CD14-positive monocyte (primary cell): ENCODE results near the gene CUBN. TPM values are rescaled to one million over a fixed set of nuclear protein-coding genes. Genes with fewer than 3 reads are reported as not detected.

Experiments
- DNase-seq, 3 donors: peaks; one replicate each; pipeline ENCODE4 v3.0.0-alpha.2; 2011 to 2022
- H2AFZ ChIP-seq: 2 replicates; pipeline ENCODE4 v1.6.0; 2012; ENCODE audit warnings: mild to moderate bottlenecking, low read depth, low read length, inconsistent platforms; ENCODE audit not compliant: insufficient read depth, poor library complexity, severe bottlenecking
- H3K27ac ChIP-seq, 2 donors: 1 replicate in 1 of 2; 2 replicates in 1 of 2; pipeline ENCODE4 v1.5.1; 2012 to 2013; ENCODE audit warnings: low read length in 2 of 2, control low read depth in 1 of 2, inconsistent platforms in 1 of 2, low read depth in 1 of 2, mild to moderate bottlenecking in 1 of 2
- H3K27me3 ChIP-seq, 2 donors: one replicate each; pipeline versions ENCODE4 v1.6.0 to v1.6.1; 2011 to 2013; ENCODE audit warnings: low read length in 2 of 2; ENCODE audit not compliant: control insufficient read depth in 2 of 2, insufficient read depth in 2 of 2
- H3K36me3 ChIP-seq, 2 donors: replicated peaks in 1 of 2; 1 replicate in 1 of 2; 2 replicates in 1 of 2; pipeline versions ENCODE4 v1.5.1 to v1.6.1; 2012 to 2013; ENCODE audit warnings: low read length in 2 of 2, control low read depth in 1 of 2, inconsistent platforms in 1 of 2, mild to moderate bottlenecking in 1 of 2; ENCODE audit not compliant: insufficient read depth in 2 of 2, control insufficient read depth in 1 of 2
- H3K4me1 ChIP-seq, 2 donors: 1 replicate in 1 of 2; 2 replicates in 1 of 2; pipeline versions ENCODE4 v1.5.1 to v1.6.1; 2012 to 2013; ENCODE audit warnings: low read length in 2 of 2, control low read depth in 1 of 2, inconsistent platforms in 1 of 2, mild to moderate bottlenecking in 1 of 2, moderate library complexity in 1 of 2; ENCODE audit not compliant: insufficient read depth in 2 of 2, control insufficient read depth in 1 of 2
- H3K4me2 ChIP-seq: replicated peaks from 2 replicates; pipeline ENCODE3; 2012; ENCODE audit warnings: low read length, moderate library complexity, mild to moderate bottlenecking; ENCODE audit not compliant: poor library complexity, severe bottlenecking; ENCODE audit errors: extremely low read depth
- H3K4me3 ChIP-seq, 3 experiments: fragments of 200-600 bp in 1 of 3; sonication (generic) in 1 of 3; replicated peaks in 1 of 3; 1 replicate in 2 of 3; 2 replicates in 1 of 3; pipeline ENCODE4 v1.5.1; 2011 to 2013; ENCODE audit warnings: low read length in 3 of 3, mild to moderate bottlenecking in 3 of 3, control low read depth in 2 of 3, low read depth in 2 of 3, inconsistent platforms in 1 of 3, moderate library complexity in 1 of 3
- H3K79me2 ChIP-seq: 2 replicates; pipeline ENCODE4 v1.6.0; 2012; ENCODE audit warnings: mild to moderate bottlenecking, control low read depth, inconsistent platforms, low read length, moderate library complexity; ENCODE audit not compliant: insufficient read depth
- H3K9ac ChIP-seq: 2 replicates; pipeline ENCODE4 v1.6.0; 2017; ENCODE audit warnings: low read length, mild to moderate bottlenecking; ENCODE audit not compliant: insufficient read depth, poor library complexity, severe bottlenecking
- H3K9me3 ChIP-seq, 2 donors: replicated peaks in 1 of 2; 1 replicate in 1 of 2; 2 replicates in 1 of 2; pipeline versions ENCODE4 v1.5.1 to v1.6.1; 2012 to 2013; ENCODE audit warnings: low read length in 2 of 2, control low read depth in 1 of 2; ENCODE audit not compliant: control insufficient read depth in 1 of 2, insufficient read depth in 1 of 2
- H4K20me1 ChIP-seq: 2 replicates; pipeline ENCODE4 v1.6.0; 2012; ENCODE audit warnings: mild to moderate bottlenecking, low read length, control low read depth, moderate library complexity; ENCODE audit not compliant: insufficient read depth
- H3K27ac Mint-ChIP-seq, 7 donors: one replicate each; pipeline ENCODE4 v1.8.0; 2020; ENCODE audit warnings: mild to moderate bottlenecking in 7 of 7, mixed read lengths in 7 of 7, moderate library complexity in 6 of 7, inconsistent platforms in 2 of 7
- H3K27me3 Mint-ChIP-seq, 3 donors: one replicate each; pipeline ENCODE4 v1.8.0; 2021 to 2022; ENCODE audit warnings: low read depth in 3 of 3, mild to moderate bottlenecking in 3 of 3, mixed read lengths in 3 of 3, moderate library complexity in 3 of 3, inconsistent platforms in 1 of 3
- H3K36me3 Mint-ChIP-seq, 2 donors: one replicate each; pipeline ENCODE4 v1.8.0; 2020; ENCODE audit warnings: mixed read lengths in 2 of 2, inconsistent platforms in 1 of 2, mild to moderate bottlenecking in 1 of 2
- H3K4me1 Mint-ChIP-seq: one replicate; pipeline ENCODE4 v1.8.0; 2020; ENCODE audit warnings: mild to moderate bottlenecking, mixed read lengths
- H3K4me3 Mint-ChIP-seq, 2 donors: one replicate each; pipeline ENCODE4 v1.8.0; 2020; ENCODE audit warnings: mild to moderate bottlenecking in 2 of 2, mixed read lengths in 2 of 2, moderate library complexity in 1 of 2
- H3K9me3 Mint-ChIP-seq, 7 donors: one replicate each; pipeline ENCODE4 v1.8.0; 2020 to 2022; ENCODE audit warnings: mixed read lengths in 7 of 7, mild to moderate bottlenecking in 6 of 7, moderate library complexity in 6 of 7, inconsistent platforms in 2 of 7
- CTCF ChIP-seq: fragments of 200-600 bp; IDR thresholded peaks from one replicate; pipeline ENCODE4 v1.8.0; 2022; ENCODE audit warnings: antibody characterized with exemption, mild to moderate bottlenecking
- WGBS: methylation state at CpG from one replicate; pipeline ENCODE4 v1.1.5; 2013; ENCODE audit warnings: missing lambda C conversion rate; ENCODE audit not compliant: insufficient coverage; 5-methylcytosine and 5-hydroxymethylcytosine counted together
- intact Hi-C, 2 donors: fragments of 100-400 bp; cut with micrococcal nuclease; formaldehyde crosslinking; loops; one replicate each; pipeline versions ENCODE4 v1.15.0 to v1.15.1; 2023
- polyA plus RNA-seq, 3 donors: library from polyadenylated mRNA; depleted of rRNA in 1 of 3; unstranded in 2 of 3; stranded (reverse) in 1 of 3; fragments of 300-500 nt in 2 of 3; fragments of >200 nt in 1 of 3; fragmentation: Illumina TruSeq in 2 of 3; gene quantifications; 1 replicate in 2 of 3; 2 replicates in 1 of 3; pipeline ENCODE4 v1.2.3, GENCODE V29; 2012 to 2021

Gene CUBN
- polyA plus RNA-seq, 3 donors: 0.95 TPM; not detected in 2

- no peak overlapping the region for H2AFZ ChIP-seq
Observed at GRCh38 chr10:16853809-16854208, 275.8 kb downstream of the CUBN start.

GRCh38 chr10:16853201-16853600 is 276.4 kb downstream of the CUBN start:
- H3K4me1 ChIP-seq: no peaks in the 10 kb centered on the region
- H3K36me3 ChIP-seq: no peaks in the 10 kb centered on the region
- WGBS: 33% methylated on average over 1 of the region's 4 CpGs
- Mint-ChIP-seq H3K27me3 (peaks cover 0 to 3% (median 2%) of the 10 kb centered on the region in 3 donors), H3K36me3 (no peaks in the 10 kb centered on the region), H3K4me1 (no peaks in the 10 kb centered on the region), H3K4me3 (no peak overlapping the region), H3K9me3 (no peaks in the 10 kb centered on the region), H3K27ac (no peak overlapping the region)
- no peak for DNase-seq
- no peak overlapping the region for H3K4me2 ChIP-seq
- H3K9me3 ChIP-seq: no peaks in the 10 kb centered on the region
- intact Hi-C loops: no loop called here
- H4K20me1 ChIP-seq: no peaks in the 10 kb centered on the region
- H3K9ac ChIP-seq: no peak overlapping the region
- H2AFZ ChIP-seq: no peak overlapping the region
- no peaks in the 10 kb centered on the region for H3K27me3 ChIP-seq
- peak; percentile 26 for TF ChIP-seq CTCF
- no peak overlapping the region for H3K4me3 ChIP-seq
- no peak overlapping the region for H3K27ac ChIP-seq
- no peaks in the 10 kb centered on the region for H3K79me2 ChIP-seq

More at GRCh38 chr10:16853809-16854208, 275.8 kb downstream of the CUBN start:
- Histone ChIP-seq H3K9me3 (no peaks in the 10 kb centered on the region), H3K27ac (no peak overlapping the region), H3K79me2 (no peaks in the 10 kb centered on the region), H3K36me3 (no peaks in the 10 kb centered on the region), H3K4me1 (no peaks in the 10 kb centered on the region), H4K20me1 (no peaks in the 10 kb centered on the region), H3K4me3 (no peak overlapping the region), H3K9ac (no peak overlapping the region), H3K27me3 (no peaks in the 10 kb centered on the region), H3K4me2 (no peak overlapping the region)
- Mint-ChIP-seq H3K4me3 (no peak overlapping the region), H3K4me1 (no peaks in the 10 kb centered on the region), H3K36me3 (no peaks in the 10 kb centered on the region), H3K27me3 (peaks cover 0 to 3% (median 2%) of the 10 kb centered on the region in 3 donors), H3K27ac (no peak overlapping the region), H3K9me3 (no peaks in the 10 kb centered on the region)
- TF ChIP-seq CTCF: no peak
- intact Hi-C loops: no loop called here
- 72% methylated on average over 2 of the region's 4 CpGs for WGBS
- no peak for DNase-seq
